ENCODE measurements around the gene PCSK6.
"Not testable (repeated sequence)": the region's sequence is repeated elsewhere in the genome, so short reads cannot be mapped to it uniquely, and the experiment has no call there.

- TF ChIP-seq CTCF, POLR2A (IDR thresholded peaks at IDR 0.05): not testable (repeated sequence)
Measured at GRCh38 chr15:101416475-101416874, 73.0 kb downstream of the PCSK6 start.

Measured in Peyer's patch (tissue), 4 donors.